ENCODE results near the gene CLOCK. TPM values are rescaled to one million over a fixed set of nuclear protein-coding genes. Genes with fewer than 3 reads are reported as not detected.

CLOCK gene
- total RNA-seq, 1 donor from 2014 or later: 34.2 TPM

- H3K9me3 ChIP-seq (replicated peaks): peaks cover 3% of the 10 kb centered on the region
- H3K4me3 ChIP-seq: no peak overlapping the region
- peaks cover 34% of the 10 kb centered on the region for H3K36me3 ChIP-seq
- H3K27ac ChIP-seq (replicated peaks): no peak overlapping the region
- H3K27me3 ChIP-seq (ENCODE audit: low read depth): no peaks in the 10 kb centered on the region
- no peak for TF ChIP-seq CTCF (IDR thresholded peaks at IDR 0.05; ENCODE audit: borderline replicate concordance)
- intact Hi-C loops (cut with micrococcal nuclease): no loop called here
- H3K4me1 ChIP-seq: peaks cover 6% of the 10 kb centered on the region
- DNase-seq: no peak
Observed at GRCh38 chr4:55485821-55486220, 60.9 kb downstream of the CLOCK start.

GRCh38 chr4:55483315-55483714 lies 63.4 kb downstream of the CLOCK start:
- Histone ChIP-seq H3K27ac (replicated peaks) (no peak overlapping the region), H3K27me3 (ENCODE audit: low read depth) (no peaks in the 10 kb centered on the region)
- TF ChIP-seq CTCF (IDR thresholded peaks at IDR 0.05; ENCODE audit: borderline replicate concordance): no peak

GRCh38 chr4:55475394-55476243 lies 71.1 kb downstream of the CLOCK start:
- Histone ChIP-seq H3K27ac (replicated peaks) (no peak overlapping the region), H3K27me3 (ENCODE audit: low read depth) (no peaks in the 10 kb centered on the region), H3K4me3 (no peak overlapping the region), H3K4me1 (peaks cover 4% of the 10 kb centered on the region), H3K36me3 (peaks cover 68% of the 10 kb centered on the region), H3K9me3 (replicated peaks) (peaks cover 8% of the 10 kb centered on the region)
- no peak for DNase-seq
- intact Hi-C loops (cut with micrococcal nuclease): no loop called here
- no peak for TF ChIP-seq CTCF (IDR thresholded peaks at IDR 0.05; ENCODE audit: borderline replicate concordance)

More at GRCh38 chr4:55483315-55483714, 63.4 kb downstream of the CLOCK start:
- peaks cover 34% of the 10 kb centered on the region for H3K36me3 ChIP-seq
- no peak overlapping the region for H3K4me3 ChIP-seq
- peaks cover 6% of the 10 kb centered on the region for H3K4me1 ChIP-seq
- H3K9me3 ChIP-seq (replicated peaks): peaks cover 3% of the 10 kb centered on the region
- intact Hi-C loops (cut with micrococcal nuclease): no loop called here
- DNase-seq: no peak

- Histone ChIP-seq H3K27ac (replicated peaks) (no peak overlapping the region), H3K4me3 (no peak overlapping the region), H3K36me3 (peaks cover 92% of the 10 kb centered on the region), H3K27me3 (ENCODE audit: low read depth) (no peaks in the 10 kb centered on the region), H3K4me1 (no peaks in the 10 kb centered on the region), H3K9me3 (replicated peaks) (peaks cover 7% of the 10 kb centered on the region)
- no peak for TF ChIP-seq CTCF (IDR thresholded peaks at IDR 0.05; ENCODE audit: borderline replicate concordance)
- intact Hi-C loops (cut with micrococcal nuclease): no loop called here
- no peak for DNase-seq
Observed at GRCh38 chr4:55469979-55470378, 76.7 kb downstream of the CLOCK start.

GRCh38 chr4:55468724-55469123 lies 78.0 kb downstream of the CLOCK start:
- no peaks in the 10 kb centered on the region for H3K4me1 ChIP-seq
- peaks cover 88% of the 10 kb centered on the region for H3K36me3 ChIP-seq
- no peak for DNase-seq
- no peak overlapping the region for H3K27ac ChIP-seq (replicated peaks)
- no peak overlapping the region for H3K4me3 ChIP-seq
- H3K27me3 ChIP-seq (ENCODE audit: low read depth): no peaks in the 10 kb centered on the region
- intact Hi-C loops (cut with micrococcal nuclease): no loop called here
- TF ChIP-seq CTCF (IDR thresholded peaks at IDR 0.05; ENCODE audit: borderline replicate concordance): no peak
- no peaks in the 10 kb centered on the region for H3K9me3 ChIP-seq (replicated peaks)

Data from left ventricle myocardium inferior (tissue), 1 donor.